Putamen (tissue), 1 donor: ENCODE measurements around the gene HSPA12B.

ENCODE experiments used
- DNase-seq: peaks from one replicate; pipeline ENCODE4 v3.0.0-alpha.2; 2016; ENCODE audit warnings: low spot score

Gene HSPA12B

DNA sequence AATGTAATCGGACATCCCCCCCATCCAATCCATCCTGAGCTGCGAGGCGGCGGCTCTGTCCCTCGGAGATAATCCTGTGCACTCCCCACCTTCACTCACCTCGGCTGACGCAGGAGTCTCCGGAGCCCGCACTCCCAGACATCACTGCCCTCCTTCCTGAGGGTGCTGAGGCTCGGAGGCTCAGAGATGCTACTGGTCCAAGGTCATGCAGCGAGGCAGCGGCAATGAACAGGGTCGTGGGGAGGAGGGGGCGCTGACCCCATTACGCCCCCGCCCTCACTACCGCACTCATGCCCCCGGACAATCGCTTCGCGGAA is 34.6 kb downstream of the HSPA12B start:
- no peak for DNase-seq

DNA sequence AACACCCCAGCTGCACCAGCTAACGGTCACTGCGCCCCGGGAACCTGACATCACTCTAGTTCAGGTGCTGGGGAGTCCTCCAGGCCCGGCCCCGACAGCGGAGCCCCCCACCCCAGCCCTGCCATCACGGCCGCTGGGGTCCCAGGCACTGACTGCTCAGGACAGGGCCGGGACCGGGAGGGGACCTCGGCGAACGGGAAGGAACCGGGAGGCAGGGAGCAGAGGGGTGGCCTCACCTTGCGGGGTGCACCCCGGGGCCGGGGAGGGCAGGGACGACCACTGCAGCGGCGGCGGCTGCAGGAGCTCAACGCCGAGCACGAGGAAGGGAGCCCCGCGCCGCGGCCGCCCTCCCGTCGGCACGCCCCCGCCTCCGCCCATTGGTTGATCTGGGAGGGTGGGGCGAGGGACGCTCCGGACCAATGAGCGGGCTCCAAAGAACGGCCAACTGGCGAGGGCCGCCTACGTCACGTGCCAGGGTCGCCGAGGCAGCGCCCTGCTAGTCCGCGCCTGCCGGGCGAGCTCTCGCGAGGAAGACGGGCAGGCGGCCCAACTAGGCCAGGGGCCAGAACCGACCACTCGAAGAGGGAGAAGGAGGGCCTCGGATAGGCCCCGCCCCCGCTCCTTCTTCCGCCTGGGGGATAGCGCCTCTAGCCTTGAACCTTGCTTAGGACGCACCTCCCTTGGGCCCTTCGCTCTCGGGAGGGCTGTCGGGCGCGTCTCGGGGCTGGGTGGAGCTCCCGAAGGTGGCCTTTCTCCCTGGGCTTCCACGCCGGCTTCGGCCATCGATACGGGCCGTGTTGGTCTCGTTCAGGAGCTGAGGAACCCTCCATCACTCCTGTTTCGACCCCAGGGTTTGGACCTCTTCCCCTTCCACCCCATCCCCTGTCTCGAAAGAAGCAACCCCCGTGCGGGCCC is 35.2 kb downstream of the HSPA12B start, which contains the start of gene ADISSP:
Gene ADISSP, minus strand, starts transcription at position 327 of the 915 bp plus-strand sequence. CDS start 7,653 bp downstream, outside the sequence.
- DNase-seq: peak; percentile 97

DNA sequence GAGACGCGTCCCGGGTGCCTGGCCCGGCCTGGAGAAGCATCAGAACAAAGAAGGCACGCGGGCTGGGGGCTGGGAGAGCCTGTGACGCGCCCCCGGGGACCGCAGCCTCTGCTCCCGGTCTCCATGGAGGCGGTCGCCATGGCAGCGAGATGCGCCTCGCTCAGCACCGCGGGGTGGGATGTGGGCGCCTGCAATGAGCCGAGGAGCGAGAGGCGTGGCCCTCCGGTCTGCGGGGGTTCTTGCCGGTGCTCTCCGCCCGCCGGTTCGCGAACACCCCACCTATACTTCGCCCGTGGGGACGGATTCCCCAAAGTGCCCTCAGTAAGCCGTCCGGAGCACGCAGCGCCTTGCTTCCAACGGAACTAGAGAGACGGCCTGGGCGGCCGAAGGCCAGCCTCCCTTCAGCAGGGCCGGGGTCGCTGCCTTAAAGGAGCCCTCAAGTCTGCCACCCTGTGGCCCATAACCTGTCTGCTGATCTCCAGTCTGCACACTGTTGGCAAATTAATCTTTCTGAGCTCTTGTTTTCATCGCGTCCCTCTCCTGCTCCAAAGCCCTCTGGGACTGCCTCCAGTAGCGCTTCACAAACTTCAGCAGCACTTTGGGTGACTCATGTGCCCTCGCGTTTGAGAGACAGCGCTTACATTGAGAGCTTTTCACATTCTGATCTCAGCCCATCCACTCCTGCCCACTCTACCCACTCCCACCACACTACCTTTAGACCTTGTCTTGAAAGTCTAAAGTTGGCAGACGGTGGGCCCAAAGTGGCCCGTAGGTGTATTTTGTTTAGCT is 36.1 kb downstream of the HSPA12B start:
- DNase-seq: peak; percentile 87

DNA sequence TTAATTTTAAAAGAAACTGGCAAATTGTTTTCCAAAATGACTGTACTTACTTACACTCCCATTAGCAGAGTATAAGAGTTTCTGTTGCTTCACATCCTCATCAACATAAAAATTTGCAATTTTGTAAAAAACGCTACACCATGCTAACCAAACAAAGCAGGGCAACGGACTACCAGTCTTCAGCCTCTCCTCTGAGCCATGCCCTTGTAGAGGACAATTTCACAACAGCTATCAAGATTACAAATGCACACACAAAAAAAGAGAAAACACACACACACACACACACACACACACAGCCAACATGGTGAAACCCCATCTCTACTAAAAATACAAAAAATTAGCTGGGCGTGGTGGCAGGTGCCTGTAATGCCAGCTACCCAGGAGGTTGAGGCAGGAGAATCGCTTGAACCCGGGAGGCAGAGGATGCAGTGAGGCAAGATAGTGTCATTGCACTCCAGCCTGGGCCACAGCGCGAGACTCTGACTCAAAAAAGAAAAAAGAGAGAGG is 39.1 kb downstream of the HSPA12B start:
- no peak for DNase-seq

DNA sequence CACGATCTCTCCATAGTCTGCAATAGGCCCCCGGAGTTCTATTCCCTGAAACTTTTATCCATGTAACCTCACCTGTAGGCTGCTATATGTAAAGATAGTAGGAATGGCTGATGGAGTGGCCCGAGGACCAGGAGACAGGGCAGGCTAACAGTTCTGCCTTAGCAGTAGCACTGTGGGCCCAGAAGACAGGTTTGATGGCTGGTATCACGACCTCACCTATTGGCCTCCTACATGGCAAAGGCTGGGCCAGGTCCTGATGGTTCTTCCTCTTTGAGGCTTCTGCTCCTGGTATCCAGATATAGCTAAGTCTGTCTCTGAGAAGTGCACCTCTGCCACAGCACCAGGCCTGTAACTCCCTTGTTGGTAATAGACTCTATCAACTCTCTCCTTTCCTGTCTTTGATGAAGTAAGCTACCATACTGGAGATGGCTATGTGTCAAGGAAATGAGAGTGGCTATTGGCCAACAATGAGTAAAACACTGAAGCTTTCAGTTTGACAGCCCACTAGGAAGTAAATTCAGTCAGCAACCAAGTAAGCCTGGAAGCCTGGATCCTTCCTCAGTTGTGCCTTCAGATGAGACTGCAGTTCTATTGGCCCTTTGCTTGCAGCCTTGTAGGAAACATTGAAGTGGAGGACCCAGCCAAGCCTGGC is 43.1 kb downstream of the HSPA12B start:
- DNase-seq: no peak

DNA sequence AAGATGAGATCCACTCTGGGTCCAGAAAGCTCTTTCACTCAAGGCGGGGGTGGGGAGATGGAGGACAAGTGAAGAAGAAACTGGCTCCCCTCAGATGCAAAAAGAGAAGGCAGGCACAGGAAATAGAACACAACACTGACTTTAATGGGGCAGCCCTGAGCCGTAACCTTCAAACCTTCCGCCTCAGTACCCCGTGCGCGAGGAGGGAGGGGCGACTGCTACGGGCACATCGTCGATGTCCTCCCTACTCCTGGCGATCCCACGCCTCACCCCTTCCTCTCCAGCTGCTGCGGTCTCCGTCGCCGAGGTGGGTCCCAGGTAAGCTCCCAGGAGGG is 44.9 kb downstream of the HSPA12B start:
- DNase-seq: no peak

DNA sequence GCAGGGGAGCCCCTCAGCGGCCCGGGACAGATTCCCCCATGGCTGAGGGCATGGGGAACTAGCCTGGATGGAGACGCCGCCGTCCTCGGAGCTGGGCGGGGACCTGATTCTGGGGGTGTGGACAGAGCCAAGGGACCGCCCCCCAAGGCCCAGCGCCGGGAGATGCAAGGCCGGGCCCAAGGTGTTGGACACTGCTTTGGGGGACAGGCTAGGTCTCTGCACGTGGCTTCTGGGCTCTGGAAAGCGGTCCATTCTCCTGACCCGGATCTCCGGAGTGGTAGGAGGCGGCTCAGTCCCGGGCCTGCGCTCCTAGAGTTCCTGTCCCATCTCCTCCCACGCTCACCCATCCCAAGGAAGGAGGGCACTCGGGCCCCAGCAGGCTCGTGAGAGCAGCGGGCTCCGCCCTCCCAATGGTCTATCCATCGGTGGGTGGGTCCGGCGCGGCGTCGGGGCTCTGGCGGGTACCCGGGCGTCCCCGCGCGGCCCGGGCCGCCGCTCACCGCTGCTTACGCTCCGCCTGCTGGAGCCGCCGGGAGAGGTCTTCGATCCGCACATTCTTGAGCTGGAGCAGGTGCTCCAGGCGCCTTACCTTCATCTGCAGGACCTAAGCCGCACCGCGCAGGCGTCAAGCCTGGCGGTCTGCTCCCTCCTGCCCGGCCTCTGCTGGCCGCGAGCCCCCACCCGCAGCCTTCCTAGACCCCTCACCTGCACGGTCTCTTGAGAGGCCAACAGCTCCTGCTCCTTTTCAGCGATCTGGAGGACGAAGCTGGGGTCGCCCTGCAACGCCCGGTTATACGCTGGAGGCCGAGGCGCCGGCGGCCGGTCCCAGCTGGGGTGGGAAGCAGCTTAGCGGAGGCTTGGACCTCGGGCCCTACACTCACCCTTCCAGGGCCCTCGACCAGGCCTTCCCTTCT is 45.5 kb downstream of the HSPA12B start:
- no peak for DNase-seq

DNA sequence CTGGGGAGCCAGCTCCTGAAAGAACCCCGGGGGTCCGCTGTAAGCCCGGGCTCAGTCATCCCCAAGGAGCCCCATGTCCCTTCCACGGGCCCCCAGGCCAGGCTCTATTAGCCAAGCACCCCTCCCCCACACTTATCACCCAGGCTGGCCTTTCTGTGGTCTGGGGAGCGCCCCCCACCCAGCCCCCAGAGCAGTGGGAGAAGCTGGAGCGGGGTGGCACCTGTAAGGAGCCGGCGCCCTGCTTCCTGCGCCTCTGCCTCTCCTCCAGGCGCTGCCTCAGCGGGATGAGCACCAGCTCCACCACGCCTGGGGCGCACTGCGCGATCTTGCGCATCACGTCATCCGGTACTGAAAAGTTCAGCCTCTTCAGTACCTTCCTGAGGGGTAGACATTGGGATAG is 46.5 kb downstream of the HSPA12B start:
- no peak for DNase-seq

DNA sequence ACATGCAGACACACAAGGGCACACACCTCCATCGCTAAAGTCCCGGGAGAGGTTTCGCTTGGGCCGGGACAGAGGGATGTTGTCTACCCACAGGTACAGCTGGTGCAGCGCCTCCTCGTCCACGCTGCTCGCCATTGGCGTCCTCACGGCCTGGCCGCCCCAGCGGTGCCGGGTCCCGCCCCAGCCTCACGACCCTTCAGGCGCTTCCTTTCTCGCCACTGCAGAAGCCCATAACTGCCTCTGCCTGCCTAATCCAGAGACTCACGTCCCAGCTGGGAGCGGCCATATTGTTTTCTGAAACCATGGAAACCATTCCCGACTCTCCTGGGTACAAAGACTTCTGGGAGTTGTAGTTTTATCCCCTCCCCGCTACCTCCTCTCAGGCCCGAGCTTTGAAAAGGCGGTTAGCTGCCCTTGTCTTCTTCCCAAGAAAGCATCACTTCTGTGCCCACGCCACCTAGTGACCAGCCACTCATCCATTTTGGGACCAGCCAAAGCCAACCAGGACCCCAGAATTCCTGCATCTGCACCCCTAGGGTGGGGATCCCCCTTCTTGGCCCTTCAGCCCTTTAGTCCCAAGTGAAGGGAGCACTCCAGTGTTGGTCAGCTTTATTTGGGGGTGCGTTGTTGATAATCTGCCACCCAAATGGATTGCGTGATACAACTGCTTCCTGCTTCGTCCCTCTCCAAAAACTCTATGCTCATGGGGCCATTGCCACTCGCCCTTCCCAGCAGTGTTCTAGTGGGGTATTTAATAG is 48.8 kb downstream of the HSPA12B start, which contains the start of gene SPEF1:
Gene SPEF1, minus strand, starts transcription at position 296 of the 758 bp plus-strand sequence. Its CDS starts 161 bp downstream, at position 135.
- DNase-seq: peak; percentile 92

DNA sequence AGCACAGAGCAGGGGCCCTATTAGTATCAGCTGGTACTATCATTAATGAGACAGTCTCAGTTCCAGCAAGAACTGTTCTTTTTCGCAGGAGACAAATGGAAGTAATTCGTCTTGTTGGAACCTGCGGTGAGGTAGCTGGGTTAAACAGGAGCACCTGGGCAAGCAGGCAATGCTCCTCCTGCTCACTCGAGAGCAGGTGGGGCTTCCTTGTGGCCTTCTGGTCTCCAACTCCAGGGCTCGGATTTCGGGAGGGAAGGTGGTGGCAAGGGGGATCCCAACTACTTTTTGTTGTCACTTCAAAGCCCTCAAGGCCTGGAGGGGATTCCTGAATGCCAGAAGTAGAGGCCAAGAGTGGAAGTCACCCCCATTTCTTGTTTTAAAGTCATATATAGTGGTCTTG is 50.1 kb downstream of the HSPA12B start:
- DNase-seq: no peak

DNA sequence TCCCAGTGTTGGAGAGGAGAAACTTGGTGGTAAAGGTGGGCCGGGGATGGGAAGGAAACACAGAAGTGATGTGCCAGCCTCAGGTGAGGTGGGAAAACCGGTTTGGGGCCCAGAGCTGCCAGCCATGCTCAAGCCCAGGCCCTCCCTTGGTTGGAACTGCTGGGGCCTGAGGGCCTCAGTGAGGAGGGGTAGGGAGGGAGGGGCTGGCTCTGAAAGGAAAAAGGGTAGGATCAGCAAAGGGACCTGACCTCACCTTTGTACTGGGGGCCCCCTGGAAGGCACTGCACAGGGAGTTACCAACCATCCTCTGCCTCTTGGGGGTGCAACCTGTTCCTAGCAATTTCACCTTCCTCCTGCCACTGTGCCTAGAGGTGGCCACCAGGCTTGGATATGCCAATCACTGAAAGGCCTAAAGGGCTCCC is 50.6 kb downstream of the HSPA12B start:
- DNase-seq: no peak

DNA sequence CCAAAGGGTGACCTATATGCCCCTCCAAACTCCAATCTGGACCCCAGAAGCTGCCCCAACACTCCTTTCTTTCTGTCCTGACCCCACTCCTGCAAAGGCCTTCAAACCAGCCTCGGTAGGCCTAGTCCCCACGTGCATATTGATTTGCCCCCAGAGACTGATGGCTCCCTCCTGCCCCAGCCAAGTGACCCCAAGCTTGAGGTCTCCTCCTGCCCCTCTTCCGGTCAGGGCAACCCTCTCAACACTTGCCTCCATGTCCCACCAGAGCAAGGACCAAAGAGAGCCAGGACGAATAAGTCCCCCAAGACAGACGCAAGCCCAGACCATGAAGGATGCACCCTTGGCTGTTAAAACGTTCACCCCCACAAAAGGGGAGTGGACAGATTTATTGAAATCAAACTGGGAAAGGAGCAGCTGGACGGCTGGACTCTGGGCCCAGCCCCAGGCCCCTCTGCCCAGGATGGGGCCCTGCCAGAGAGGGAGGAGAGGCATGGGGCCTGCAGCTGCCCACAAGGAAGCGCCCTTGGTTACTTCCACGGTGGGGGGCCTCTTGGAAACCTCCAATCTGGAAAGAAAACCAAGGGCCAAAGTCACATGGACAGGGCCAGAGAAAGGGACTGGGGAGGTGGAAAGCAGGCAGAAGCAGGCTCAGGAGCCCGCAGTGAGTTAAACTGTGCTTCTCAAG is 51.2 kb downstream of the HSPA12B start:
- no peak for DNase-seq

DNA sequence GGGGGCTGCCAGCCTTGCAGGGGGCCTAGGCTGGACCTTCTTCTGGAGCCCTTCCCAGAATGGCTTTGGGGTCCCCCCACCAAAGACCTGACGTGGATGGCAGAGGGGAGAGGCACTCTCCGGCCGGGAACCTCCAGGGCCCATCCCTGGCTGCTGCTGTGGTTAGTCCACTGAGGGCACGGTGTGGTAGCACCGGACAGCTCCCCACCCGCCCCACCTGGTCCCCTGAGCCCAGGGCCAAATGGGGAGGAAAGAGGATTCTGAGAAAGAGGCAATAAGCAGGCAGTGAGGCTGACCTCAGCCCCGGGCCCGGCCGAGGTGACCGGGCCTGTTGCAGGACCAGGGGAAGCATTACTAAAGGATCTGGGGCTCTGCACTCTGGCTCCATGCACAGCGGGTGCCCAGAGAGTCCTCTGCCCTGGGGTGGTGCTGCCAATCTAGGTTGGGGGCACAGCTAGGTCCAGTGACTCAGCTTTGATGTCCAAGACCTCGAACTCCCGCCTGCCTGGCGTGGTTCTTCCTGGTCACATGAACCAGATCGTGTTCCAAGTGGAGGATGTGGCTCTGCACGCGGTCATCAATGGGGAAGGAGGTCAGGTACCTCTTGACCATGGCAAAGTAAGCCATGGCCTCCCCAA is 51.9 kb downstream of the HSPA12B start:
- no peak for DNase-seq

DNA sequence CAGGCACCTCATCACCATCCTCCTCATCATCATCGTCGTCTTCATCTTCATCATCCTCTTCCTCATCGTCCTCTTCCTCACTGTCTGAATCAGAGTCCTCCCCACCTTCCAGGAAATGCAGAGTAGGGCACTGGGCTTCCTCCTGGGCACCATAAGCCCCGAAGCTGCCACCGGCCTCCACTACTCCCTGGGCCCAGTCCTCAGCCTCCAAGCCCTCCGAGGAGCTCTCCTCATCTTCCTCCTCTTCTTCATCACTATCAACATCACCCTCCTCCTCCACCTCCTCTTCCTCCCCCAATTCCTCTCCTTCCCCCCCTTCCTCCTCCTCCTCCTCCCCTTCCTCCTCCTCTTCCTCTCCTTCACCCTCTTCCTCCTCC is 52.4 kb downstream of the HSPA12B start:
- DNase-seq: no peak

DNA sequence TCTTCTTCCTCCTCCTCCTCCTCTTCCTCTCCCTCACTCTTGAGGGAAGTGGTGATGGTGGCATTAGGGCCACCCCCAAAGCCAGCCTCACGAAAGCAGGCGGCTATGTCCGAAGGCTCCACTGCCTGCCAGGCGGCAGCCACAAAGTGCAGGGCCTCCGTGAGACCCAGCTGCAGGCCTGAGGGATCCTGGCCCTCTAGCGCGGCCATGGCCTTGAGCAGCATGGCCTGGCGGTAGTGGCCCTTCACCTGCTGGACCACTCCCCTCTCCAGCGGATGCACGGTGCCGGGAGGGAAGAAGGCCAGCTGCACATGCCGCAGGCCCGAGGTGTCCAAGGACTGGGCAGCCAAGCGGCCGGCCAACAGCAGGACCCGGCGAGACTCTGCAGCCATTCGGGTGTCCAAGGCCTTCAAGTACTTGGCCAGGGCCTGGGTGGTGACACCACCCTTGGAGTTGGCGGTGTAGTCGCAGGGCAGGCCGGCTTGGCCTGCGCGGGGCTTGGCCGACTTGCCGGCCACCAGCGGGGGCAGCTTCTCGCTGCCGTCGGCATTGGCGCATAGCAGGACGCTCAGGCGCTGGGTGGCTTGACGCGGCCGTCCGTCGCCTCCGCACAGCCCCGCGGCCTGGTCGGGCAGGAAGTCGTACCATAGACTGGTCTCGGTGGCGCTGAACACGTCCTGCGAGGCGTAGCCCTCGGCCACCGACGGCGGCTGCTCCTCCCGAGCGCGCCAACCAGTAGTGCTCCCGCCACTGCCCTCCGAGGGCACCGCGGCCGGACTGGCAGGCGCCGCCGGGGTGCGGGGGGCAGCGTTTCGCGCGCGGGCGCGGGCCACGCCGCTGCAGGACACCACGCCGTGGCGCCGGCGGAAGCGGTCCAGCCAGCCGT is 53.0 kb downstream of the HSPA12B start:
- no peak for DNase-seq

DNA sequence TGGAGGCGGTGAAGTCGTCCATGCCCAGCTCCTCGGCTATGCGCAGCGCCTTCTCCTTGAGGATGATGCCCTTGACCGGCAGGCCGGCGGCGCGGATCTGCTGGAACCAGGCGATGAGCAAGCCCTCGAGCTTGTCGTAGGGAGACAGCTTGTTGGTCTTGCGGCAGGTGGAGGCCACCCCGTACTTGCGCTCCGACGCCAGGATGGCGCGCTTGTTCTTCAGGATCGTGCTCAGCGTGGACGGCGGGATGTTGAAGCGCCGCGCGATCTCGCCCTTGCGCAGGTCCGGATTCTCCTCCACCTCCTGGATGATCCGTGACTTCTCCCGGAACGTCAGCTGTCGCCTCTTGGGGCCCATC is 53.6 kb downstream of the HSPA12B start:
- DNase-seq: no peak

DNA sequence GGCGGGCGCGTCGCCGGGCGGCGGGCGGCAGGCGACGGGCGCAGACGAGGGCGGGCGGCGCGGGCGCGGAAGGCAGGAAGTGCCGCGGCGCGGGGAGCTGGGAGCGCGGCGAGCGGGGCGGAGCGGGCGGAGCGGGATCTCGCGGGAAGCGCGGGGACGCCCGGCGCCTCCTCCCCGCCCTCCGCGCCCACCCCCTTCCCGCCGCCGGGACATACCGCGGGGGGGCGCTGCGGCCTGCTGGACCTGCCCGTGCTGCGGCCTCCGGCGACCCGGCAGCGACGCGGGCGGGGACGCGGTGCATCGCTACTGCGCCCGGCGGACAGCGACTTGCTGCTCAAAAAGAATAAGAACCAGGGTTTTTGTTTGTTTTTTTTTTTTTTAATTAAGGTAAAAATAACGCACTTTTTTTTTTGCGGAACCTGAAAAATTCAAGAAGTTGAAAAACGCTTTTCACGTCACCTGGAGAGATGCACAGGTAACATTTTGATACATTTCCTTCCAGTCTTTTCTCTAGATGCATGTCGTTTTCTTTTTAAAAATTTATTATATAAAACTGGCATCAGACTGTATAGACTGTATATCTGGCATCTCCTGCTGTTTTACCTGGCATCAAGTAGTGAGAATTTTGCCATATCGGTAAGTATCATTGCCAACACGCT is 54.3 kb downstream of the HSPA12B start, which contains the start of gene CENPB:
Gene CENPB, minus strand, starts transcription at position 76 of the 659 bp plus-strand sequence. CDS start 257 bp downstream, outside the sequence.
- peak; percentile 89 for DNase-seq
